Liver (tissue), 9 donors: ENCODE data around the gene DPP6. TPM values are rescaled to one million over a fixed set of nuclear protein-coding genes. Genes with fewer than 3 reads are reported as not detected.

Experiments
- DNase-seq: peaks from one replicate; pipeline ENCODE4 v3.0.0-alpha.2; 2017; ENCODE audit warnings: low spot score
- H3K27ac ChIP-seq, 2 donors: one replicate each; pipeline ENCODE4 v1.7.0; 2013; ENCODE audit warnings: inconsistent platforms in 2 of 2, low read length in 2 of 2, control low read depth in 1 of 2, low read depth in 1 of 2, mild to moderate bottlenecking in 1 of 2
- H3K27me3 ChIP-seq, 4 donors: one replicate each; pipeline versions ENCODE4 v1.6.1 to v1.7.0; 2013; ENCODE audit warnings: low read length in 3 of 4, inconsistent platforms in 1 of 4, mild to moderate bottlenecking in 1 of 4, moderate library complexity in 1 of 4; ENCODE audit not compliant: control insufficient read depth in 4 of 4, insufficient read depth in 4 of 4
- H3K36me3 ChIP-seq, 4 donors: one replicate each; pipeline versions ENCODE4 v1.6.1 to v1.7.0; 2013; ENCODE audit warnings: low read length in 3 of 4, mild to moderate bottlenecking in 3 of 4, low read depth in 1 of 4, moderate library complexity in 1 of 4; ENCODE audit not compliant: control insufficient read depth in 4 of 4, insufficient read depth in 3 of 4
- H3K4me1 ChIP-seq, 4 donors: one replicate each; pipeline versions ENCODE4 v1.6.1 to v1.7.0; 2013; ENCODE audit warnings: low read length in 3 of 4, mild to moderate bottlenecking in 3 of 4, moderate library complexity in 1 of 4; ENCODE audit not compliant: control insufficient read depth in 4 of 4, insufficient read depth in 4 of 4
- H3K4me3 ChIP-seq, 3 donors: one replicate each; pipeline versions ENCODE4 v1.6.1 to v1.7.0; 2013; ENCODE audit warnings: low read length in 3 of 3, control low read depth in 1 of 3, low read depth in 1 of 3, mild to moderate bottlenecking in 1 of 3
- H3K9ac ChIP-seq, 2 donors: one replicate each; pipeline ENCODE4 v1.7.0; 2013; ENCODE audit warnings: low read length in 2 of 2, mild to moderate bottlenecking in 2 of 2, moderate library complexity in 2 of 2, control low read depth in 1 of 2, low read depth in 1 of 2
- H3K9me3 ChIP-seq, 4 donors: one replicate each; pipeline versions ENCODE4 v1.6.1 to v1.7.0; 2013; ENCODE audit warnings: low read length in 3 of 4; ENCODE audit not compliant: control insufficient read depth in 4 of 4
- EGR1 ChIP-seq, 2 donors: IDR thresholded peaks; 2 replicates each; pipeline ENCODE4 v1.6.1; 2016 to 2018; ENCODE audit warnings: antibody characterized with exemption in 2 of 2, low read depth in 2 of 2
- FOXA1 ChIP-seq: IDR thresholded peaks from 2 replicates; pipeline ENCODE4 v1.6.1; 2016; ENCODE audit warnings: antibody characterized with exemption
- FOXA2 ChIP-seq: IDR thresholded peaks from 2 replicates; pipeline ENCODE4 v1.6.1; 2016; ENCODE audit warnings: antibody characterized with exemption
- GABPA ChIP-seq, 2 donors: IDR thresholded peaks in 1 of 2; conservative IDR thresholded peaks in 1 of 2; 2 replicates each; pipeline ENCODE4 v1.6.1; 2016; ENCODE audit warnings: antibody characterized with exemption in 2 of 2, mild to moderate bottlenecking in 1 of 2, moderate library complexity in 1 of 2
- HNF4A ChIP-seq, 2 donors: conservative IDR thresholded peaks; 2 replicates each; pipeline ENCODE4 v1.6.1; 2016; ENCODE audit warnings: antibody characterized with exemption in 2 of 2, mild to moderate bottlenecking in 2 of 2
- HNF4G ChIP-seq: IDR thresholded peaks from 2 replicates; pipeline ENCODE4 v1.6.1; 2016; ENCODE audit warnings: antibody characterized with exemption
- JUND ChIP-seq, 2 donors: IDR thresholded peaks; 2 replicates each; pipeline ENCODE4 v1.6.1; 2016; ENCODE audit warnings: antibody characterized with exemption in 2 of 2
- RAD21 ChIP-seq, 2 donors: IDR thresholded peaks; 2 replicates each; pipeline ENCODE4 v1.6.1; 2016; ENCODE audit warnings: antibody characterized with exemption in 2 of 2, mild to moderate bottlenecking in 2 of 2
- RXRA ChIP-seq, 2 donors: IDR thresholded peaks; 2 replicates each; pipeline ENCODE4 v1.6.1; 2017 to 2018; ENCODE audit warnings: antibody characterized with exemption in 2 of 2, mild to moderate bottlenecking in 1 of 2
- TAF1 ChIP-seq: conservative IDR thresholded peaks from 2 replicates; pipeline ENCODE4 v1.6.1; 2016; ENCODE audit warnings: antibody characterized with exemption, mild to moderate bottlenecking
- YY1 ChIP-seq: IDR thresholded peaks from 2 replicates; pipeline ENCODE4 v1.6.1; 2016; ENCODE audit warnings: antibody characterized with exemption, mild to moderate bottlenecking
- WGBS: extraction: QIAGEN DNeasy Blood & Tissue Kit; methylation state at CpG from one replicate; pipeline ENCODE4 v1.1.7; 2013; 5-methylcytosine and 5-hydroxymethylcytosine counted together
- polyA plus RNA-seq, 2 donors: library from polyadenylated mRNA; stranded (reverse) in 1 of 2; unstranded in 1 of 2; fragments of 200-250 nt in 1 of 2; fragments of >200 nt in 1 of 2; fragmentation: Nextera tagmentation in 1 of 2; extraction: Ambion mirVana in 1 of 2; gene quantifications; one replicate each; pipeline versions ENCODE4 v1.2.1 to v1.2.3, GENCODE V29; 2013 to 2015
- total RNA-seq, 2 donors: library from RNA; depleted of rRNA; stranded (reverse); fragments of >200 nt; gene quantifications; one replicate each; pipeline ENCODE4 v1.2.3, GENCODE V29; 2014
- TF ChIP-seq, protein P1 (sequence below): IDR thresholded peaks from 2 replicates; pipeline ENCODE4 v1.6.1; 2016; ENCODE audit warnings: antibody characterized with exemption
- TF ChIP-seq, protein P2 (sequence below): IDR thresholded peaks from 2 replicates; pipeline ENCODE4 v1.6.1; 2016; ENCODE audit warnings: antibody characterized with exemption
- TF ChIP-seq, protein P3 (sequence below): IDR thresholded peaks from 2 replicates; pipeline ENCODE4 v1.6.1; 2016; ENCODE audit warnings: antibody characterized with exemption
- TF ChIP-seq, protein P4 (sequence below): fragments of 150-350 bp; IDR thresholded peaks from 2 replicates; pipeline ENCODE4 v1.5.1; 2017; ENCODE audit warnings: improper control_type of control experiment, low read depth, low read length; ENCODE audit not compliant: missing input control
- donor health status: healthy.
- donor health status: healthy.
- donor health status: healthy.
- donor health status: healthy.
- donor health status: healthy.

The DPP6 gene
- total and polyA plus RNA-seq, 4 donors, result 0.01 TPM; not detected in 3

DNA sequence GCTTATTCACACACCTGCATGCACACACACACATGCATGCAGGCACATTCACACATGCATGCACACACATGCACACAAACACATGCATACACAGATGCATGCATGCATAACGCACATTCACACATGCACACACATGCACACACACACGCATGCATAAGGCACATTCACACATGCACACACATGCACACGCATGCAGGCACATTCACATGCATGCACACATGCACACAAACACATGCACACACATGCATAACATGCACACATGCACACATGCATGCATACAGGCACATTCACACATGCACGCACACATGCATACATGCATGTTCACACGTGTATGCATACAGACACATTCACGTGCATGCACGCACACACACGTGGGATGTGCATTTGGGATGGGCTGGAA, 784.9 kb downstream of the DPP6 start (continued):
- TF ChIP-seq, protein P1, sequence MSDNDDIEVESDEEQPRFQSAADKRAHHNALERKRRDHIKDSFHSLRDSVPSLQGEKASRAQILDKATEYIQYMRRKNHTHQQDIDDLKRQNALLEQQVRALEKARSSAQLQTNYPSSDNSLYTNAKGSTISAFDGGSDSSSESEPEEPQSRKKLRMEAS, result no peak
- no peak for TF ChIP-seq HNF4G
- TF ChIP-seq, protein P2, sequence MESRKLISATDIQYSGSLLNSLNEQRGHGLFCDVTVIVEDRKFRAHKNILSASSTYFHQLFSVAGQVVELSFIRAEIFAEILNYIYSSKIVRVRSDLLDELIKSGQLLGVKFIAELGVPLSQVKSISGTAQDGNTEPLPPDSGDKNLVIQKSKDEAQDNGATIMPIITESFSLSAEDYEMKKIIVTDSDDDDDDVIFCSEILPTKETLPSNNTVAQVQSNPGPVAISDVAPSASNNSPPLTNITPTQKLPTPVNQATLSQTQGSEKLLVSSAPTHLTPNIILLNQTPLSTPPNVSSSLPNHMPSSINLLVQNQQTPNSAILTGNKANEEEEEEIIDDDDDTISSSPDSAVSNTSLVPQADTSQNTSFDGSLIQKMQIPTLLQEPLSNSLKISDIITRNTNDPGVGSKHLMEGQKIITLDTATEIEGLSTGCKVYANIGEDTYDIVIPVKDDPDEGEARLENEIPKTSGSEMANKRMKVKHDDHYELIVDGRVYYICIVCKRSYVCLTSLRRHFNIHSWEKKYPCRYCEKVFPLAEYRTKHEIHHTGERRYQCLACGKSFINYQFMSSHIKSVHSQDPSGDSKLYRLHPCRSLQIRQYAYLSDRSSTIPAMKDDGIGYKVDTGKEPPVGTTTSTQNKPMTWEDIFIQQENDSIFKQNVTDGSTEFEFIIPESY, result no peak

DNA sequence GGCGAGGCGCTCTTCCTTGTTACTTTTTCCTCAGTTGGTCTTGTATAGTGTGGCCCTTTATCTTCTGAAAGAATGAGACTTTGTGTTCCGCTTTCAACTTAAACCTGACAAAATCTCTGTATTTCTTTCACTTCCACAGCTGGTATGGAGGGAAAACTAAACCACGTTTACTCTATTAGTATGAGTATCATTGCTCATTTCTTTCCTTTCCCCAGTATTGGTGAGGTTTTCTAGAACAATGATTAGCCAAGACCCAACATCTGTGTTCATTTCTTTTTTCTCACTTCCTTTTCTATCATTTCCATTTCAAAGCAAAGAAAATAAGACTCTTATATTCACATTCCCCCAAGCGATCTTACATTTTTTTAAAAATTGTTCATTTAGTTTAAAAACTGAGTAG, 785.4 kb downstream of the DPP6 start:
- Histone ChIP-seq H3K9me3 (no peaks in the 10 kb centered on the region), H3K9ac (no peak overlapping the region), H3K27me3 (peaks cover 0 to 2% (median 0%) of the 10 kb centered on the region in 4 donors), H3K27ac (no peak overlapping the region), H3K36me3 (no peaks in the 10 kb centered on the region), H3K4me3 (no peak overlapping the region), H3K4me1 (no peaks in the 10 kb centered on the region)
- DNase-seq, result no peak
- TF ChIP-seq, protein P2, result no peak
- TF ChIP-seq TAF1 (no peak), FOXA1 (no peak), FOXA2 (no peak), HNF4A (conservative IDR thresholded peaks at IDR 0.05) (no peak), RXRA (IDR thresholded peaks at IDR 0.05) (no peak), GABPA (IDR thresholded peaks at IDR 0.05 in 1 of 2, conservative IDR thresholded peaks at IDR 0.05 in 1 of 2) (no peak), YY1 (no peak), JUND (IDR thresholded peaks at IDR 0.05) (no peak), RAD21 (IDR thresholded peaks at IDR 0.05) (no peak), HNF4G (no peak)
- TF ChIP-seq, protein P1, result no peak
- TF ChIP-seq, protein P3, sequence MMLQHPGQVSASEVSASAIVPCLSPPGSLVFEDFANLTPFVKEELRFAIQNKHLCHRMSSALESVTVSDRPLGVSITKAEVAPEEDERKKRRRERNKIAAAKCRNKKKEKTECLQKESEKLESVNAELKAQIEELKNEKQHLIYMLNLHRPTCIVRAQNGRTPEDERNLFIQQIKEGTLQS, result no peak
- TF ChIP-seq, protein P4, sequence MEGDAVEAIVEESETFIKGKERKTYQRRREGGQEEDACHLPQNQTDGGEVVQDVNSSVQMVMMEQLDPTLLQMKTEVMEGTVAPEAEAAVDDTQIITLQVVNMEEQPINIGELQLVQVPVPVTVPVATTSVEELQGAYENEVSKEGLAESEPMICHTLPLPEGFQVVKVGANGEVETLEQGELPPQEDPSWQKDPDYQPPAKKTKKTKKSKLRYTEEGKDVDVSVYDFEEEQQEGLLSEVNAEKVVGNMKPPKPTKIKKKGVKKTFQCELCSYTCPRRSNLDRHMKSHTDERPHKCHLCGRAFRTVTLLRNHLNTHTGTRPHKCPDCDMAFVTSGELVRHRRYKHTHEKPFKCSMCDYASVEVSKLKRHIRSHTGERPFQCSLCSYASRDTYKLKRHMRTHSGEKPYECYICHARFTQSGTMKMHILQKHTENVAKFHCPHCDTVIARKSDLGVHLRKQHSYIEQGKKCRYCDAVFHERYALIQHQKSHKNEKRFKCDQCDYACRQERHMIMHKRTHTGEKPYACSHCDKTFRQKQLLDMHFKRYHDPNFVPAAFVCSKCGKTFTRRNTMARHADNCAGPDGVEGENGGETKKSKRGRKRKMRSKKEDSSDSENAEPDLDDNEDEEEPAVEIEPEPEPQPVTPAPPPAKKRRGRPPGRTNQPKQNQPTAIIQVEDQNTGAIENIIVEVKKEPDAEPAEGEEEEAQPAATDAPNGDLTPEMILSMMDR, result no peak
- 88% methylated on average over 5 of the region's 5 CpGs for WGBS

DNA sequence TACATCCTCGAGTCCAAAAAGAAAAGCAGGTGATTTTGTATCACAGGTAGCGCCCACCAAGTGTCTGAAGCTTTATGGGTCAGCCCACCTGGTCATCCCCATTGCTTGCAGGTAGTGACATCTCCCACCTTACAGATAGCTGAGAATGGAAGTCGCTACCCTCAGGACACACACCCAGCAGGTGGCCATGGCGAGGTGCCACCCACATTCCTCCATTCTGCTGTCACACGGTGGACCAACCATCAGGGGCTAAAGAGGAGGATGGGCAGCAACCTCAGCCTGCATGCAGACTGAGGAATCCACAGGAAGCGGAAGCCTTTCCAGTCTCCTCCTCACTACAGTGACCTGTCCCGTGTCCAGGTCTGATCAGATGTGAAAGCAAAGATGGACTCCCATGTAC, 787.9 kb downstream of the DPP6 start:
- Histone ChIP-seq H3K4me1 (peaks cover 0 to 4% (median 0%) of the 10 kb centered on the region in 4 donors), H3K27ac (no peak overlapping the region), H3K4me3 (no peak overlapping the region), H3K9me3 (no peaks in the 10 kb centered on the region), H3K36me3 (no peaks in the 10 kb centered on the region), H3K27me3 (peaks cover 0 to 2% (median 0%) of the 10 kb centered on the region in 4 donors), H3K9ac (no peak overlapping the region)
- 87% methylated on average over 7 of the region's 7 CpGs for WGBS
- TF ChIP-seq FOXA2 (no peak), GABPA (IDR thresholded peaks at IDR 0.05 in 1 of 2, conservative IDR thresholded peaks at IDR 0.05 in 1 of 2) (no peak), HNF4A (conservative IDR thresholded peaks at IDR 0.05) (no peak), FOXA1 (no peak), RXRA (IDR thresholded peaks at IDR 0.05) (no peak), RAD21 (IDR thresholded peaks at IDR 0.05) (no peak), TAF1 (no peak), EGR1 (IDR thresholded peaks at IDR 0.05; ENCODE audit: low read depth in 2 of 2) (no peak)
- TF ChIP-seq, protein P2, result no peak
- TF ChIP-seq, protein P1, result no peak
- TF ChIP-seq, protein P3, result no peak
- DNase-seq, result no peak
